Measurements from ENCODE around the gene TTC12. TPM values are rescaled to one million over a fixed set of nuclear protein-coding genes. Genes with fewer than 3 reads are reported as not detected.

TTC12 gene
- total and polyA plus RNA-seq, 2 donors (not counting 3 experiments of a cell fraction or from before 2014, with no cell fraction given) = 2.2 to 2.9 TPM

GRCh38 chr11:113363996-113364641 is 49.7 kb downstream of the TTC12 start:
- CTCF ChIA-PET = no interaction called here

More at GRCh38 chr11:113363996-113364641, 49.7 kb downstream of the TTC12 start:
- no peak overlapping the region for H3K9ac ChIP-seq (replicated peaks; ENCODE audit: extremely low read depth, insufficient read depth, low read length)
- no peaks in the 10 kb centered on the region for H3K9me3 ChIP-seq (replicated peaks; ENCODE audit: control insufficient read depth, insufficient read depth, low read length)
- dilution Hi-C loops (cut with MboI; ENCODE audit: extremely low pct_ligation_motif_present, low sequenced_read_pairs) = no loop called here
- no peaks in the 10 kb centered on the region for H3K79me2 ChIP-seq (ENCODE audit: control insufficient read depth, insufficient read depth, low read length)
- no peaks in the 10 kb centered on the region for H3K27me3 ChIP-seq (ENCODE audit: control insufficient read depth in 2 of 2, insufficient read depth in 2 of 2, low read length in 2 of 2)
- POLR2A ChIA-PET = no interaction called here
- H4K20me1 ChIP-seq (replicated peaks; ENCODE audit: control insufficient read depth, extremely low read depth, insufficient read depth, low read length) = no peaks in the 10 kb centered on the region
- no peak overlapping the region for H3K4me2 ChIP-seq (ENCODE audit: insufficient read depth, low read length)
- no peaks in the 10 kb centered on the region for H3K4me1 ChIP-seq (ENCODE audit: control insufficient read depth, extremely low read depth, insufficient read depth, low read length)
- DNase-seq (ENCODE audit: low read depth, low spot score) (no peak), FAIRE-seq (no peak)
- H2AFZ ChIP-seq (ENCODE audit: low read depth, low read length) = no peak overlapping the region
- H3K27ac ChIP-seq (ENCODE audit: insufficient read depth, low read depth, low read length) = no peak overlapping the region
- H3K9me1 ChIP-seq (replicated peaks; ENCODE audit: control insufficient read depth, extremely low read depth, insufficient read depth, low read length) = no peaks in the 10 kb centered on the region
- intact Hi-C loops (cut with micrococcal nuclease) = no loop called here
- no peaks in the 10 kb centered on the region for H3K36me3 ChIP-seq (ENCODE audit: control insufficient read depth in 2 of 2, extremely low read depth in 1 of 2, insufficient read depth in 2 of 2, low read length in 2 of 2)
- TF ChIP-seq JUN (IDR thresholded peaks at IDR 0.05; ENCODE audit: borderline replicate concordance, insufficient read depth, insufficient read length, low read depth) = no peak
- TF ChIP-seq POLR2A (IDR thresholded peaks at IDR 0.05; ENCODE audit: low read depth, low read length) = no peak
- TF ChIP-seq CTCF (IDR thresholded peaks at IDR 0.05; ENCODE audit: extremely low read depth in 1 of 2, insufficient read depth in 1 of 2, low read depth in 1 of 2, low read length in 2 of 2) = no peak
- TF ChIP-seq POLR2AphosphoS5 (IDR thresholded peaks at IDR 0.05; ENCODE audit: insufficient read depth, low read depth, low read length) = no peak
- TF ChIP-seq MYC (IDR thresholded peaks at IDR 0.05; ENCODE audit: low read depth, low read length) = no peak
- no peak for TF ChIP-seq FOS (IDR thresholded peaks at IDR 0.05; ENCODE audit: borderline replicate concordance, insufficient read depth, low read length)
- no peak for TF ChIP-seq EZH2 (IDR thresholded peaks at IDR 0.05; ENCODE audit: borderline replicate concordance, low read depth, low read length, severe bottlenecking)
- TF ChIP-seq MAX (IDR thresholded peaks at IDR 0.05; ENCODE audit: insufficient read depth, insufficient read length) = no peak
- TF ChIP-seq GATA2 (IDR thresholded peaks at IDR 0.05; ENCODE audit: insufficient read depth, insufficient read length, low read depth, low read length) = no peak
- no peak overlapping the region for H3K4me3 ChIP-seq (replicated peaks in 1 of 3; ENCODE audit: insufficient read depth in 1 of 3, low read depth in 1 of 3, low read length in 3 of 3)
- BruUV-seq (replicated peaks) = no TSS peak
